PC-9 (cell line): Measurements from ENCODE around the gene GAL3ST2. TPM values are rescaled to one million over a fixed set of nuclear protein-coding genes. Genes with fewer than 3 reads are reported as not detected.

Source experiments
- BruUV-seq: library from RNA; stranded (reverse); fragments of 400-500 nt; replicated peaks from 2 replicates; lab custom pipeline; 2021; lab: Mats Ljungman, UMichigan
- CTCF ChIA-PET: fragments of 300-600 bp; sonication (Branson Sonifier 250); formaldehyde crosslinking; loops from one replicate; lab custom pipeline; 2022; ENCODE audit warnings: antibody characterized with exemption; lab: Charles Lee
- POLR2A ChIA-PET: fragments of 300-600 bp; sonication (Branson Sonifier 250); formaldehyde crosslinking; loops from one replicate; lab custom pipeline; 2022; ENCODE audit warnings: antibody characterized with exemption; ENCODE audit not compliant: unreplicated experiment; lab: Charles Lee
- DNase-seq, 2 experiments: peaks; one replicate each; pipeline versions ENCODE4 v3.0.0 to v3.0.0-alpha.2; 2015 to 2022; ENCODE audit warnings: mixed read lengths in 1 of 2
- H2AFZ ChIP-seq: fragments of 200-600 bp; sonication (generic); 2 replicates; pipeline ENCODE4 v1.8.1; 2017; ENCODE audit warnings: antibody characterized with exemption
- H3F3A ChIP-seq: fragments of 200-600 bp; sonication (generic); 2 replicates; pipeline ENCODE4 v1.8.1; 2017; ENCODE audit warnings: antibody characterized with exemption, mild to moderate bottlenecking, low read depth; ENCODE audit not compliant: insufficient read depth
- H3K27ac ChIP-seq: fragments of 200-600 bp; sonication (generic); 2 replicates; pipeline ENCODE4 v1.6.1; 2016; ENCODE audit warnings: mixed run types
- H3K27me3 ChIP-seq: fragments of 200-600 bp; sonication (generic); 2 replicates; pipeline ENCODE4 v1.6.1; 2016; ENCODE audit warnings: low read depth, mixed run types; ENCODE audit not compliant: insufficient read depth
- H3K36me3 ChIP-seq: fragments of 200-600 bp; sonication (generic); 2 replicates; pipeline ENCODE4 v1.6.1; 2016; ENCODE audit warnings: low read depth, mixed run types
- H3K4me1 ChIP-seq: fragments of 200-600 bp; sonication (generic); replicated peaks from 2 replicates; pipeline ENCODE4 v1.6.1; 2016; ENCODE audit warnings: mixed run types; ENCODE audit not compliant: insufficient read depth
- H3K4me2 ChIP-seq: fragments of 200-600 bp; sonication (generic); 2 replicates; pipeline ENCODE4 v1.6.1; 2017; ENCODE audit warnings: mixed run types
- H3K4me3 ChIP-seq: fragments of 200-600 bp; sonication (generic); 2 replicates; pipeline ENCODE4 v1.6.1; 2016; ENCODE audit warnings: mixed run types
- H3K79me2 ChIP-seq: fragments of 200-600 bp; sonication (generic); 2 replicates; pipeline ENCODE4 v1.6.1; 2017; ENCODE audit warnings: low read depth, mixed run types
- H3K9me2 ChIP-seq: fragments of 200-600 bp; sonication (generic); 2 replicates; pipeline ENCODE4 v1.8.1; 2017; ENCODE audit warnings: mild to moderate bottlenecking; ENCODE audit not compliant: insufficient read depth
- H3K9me3 ChIP-seq: fragments of 200-600 bp; sonication (generic); 2 replicates; pipeline ENCODE4 v1.8.1; 2016; ENCODE audit warnings: low read depth; ENCODE audit not compliant: insufficient read depth
- H4K20me1 ChIP-seq: fragments of 200-600 bp; sonication (generic); 2 replicates; pipeline ENCODE4 v1.8.1; 2017; ENCODE audit not compliant: insufficient read depth
- CTCF ChIP-seq: fragments of 200-600 bp; sonication (generic); conservative IDR thresholded peaks from 2 replicates; pipeline ENCODE4 v1.6.1; 2017; ENCODE audit warnings: mixed run types, antibody characterized with exemption, mild to moderate bottlenecking, moderate library complexity
- EZH2 ChIP-seq: fragments of 200-600 bp; sonication (generic); IDR thresholded peaks from 2 replicates; pipeline ENCODE4 v1.8.0; 2017; ENCODE audit warnings: antibody characterized with exemption, low read depth
- intact Hi-C: fragments of 100-400 bp; cut with micrococcal nuclease; formaldehyde crosslinking; loops from one replicate; pipeline ENCODE4 v1.10.0; 2022; ENCODE audit not compliant: unreplicated experiment
- total RNA-seq: library from RNA; stranded (reverse); gene quantifications from 2 replicates; pipeline ENCODE4 v1.2.3, GENCODE V29; 2021

Gene GAL3ST2
- total RNA-seq, 1 experiment from 2014 or later, result 3.9 TPM

DNA sequence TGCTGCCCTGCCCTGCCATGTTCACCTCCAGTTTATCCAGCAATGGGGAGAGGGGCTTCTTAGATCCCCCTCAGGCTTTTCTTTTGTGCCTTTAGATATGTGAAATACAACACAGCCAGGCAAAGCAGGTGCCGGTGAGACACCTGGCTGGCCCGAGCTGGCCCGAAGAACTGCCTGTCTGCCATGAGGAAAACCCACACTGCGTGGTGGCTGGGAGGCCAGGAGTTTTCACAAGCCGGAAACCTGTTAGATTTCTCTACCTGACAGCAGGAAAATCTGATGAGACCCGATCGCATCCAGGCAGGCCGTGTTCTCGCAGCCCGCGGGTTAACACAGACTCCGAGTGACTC lies 5.7 kb upstream of the GAL3ST2 start:
- CTCF ChIA-PET, result no interaction called here
- no TSS peak for BruUV-seq
- Histone ChIP-seq H4K20me1 (no peaks in the 10 kb centered on the region), H3K36me3 (no peaks in the 10 kb centered on the region), H3K27ac (no peak overlapping the region), H3K9me3 (no peaks in the 10 kb centered on the region), H3K4me2 (no peak overlapping the region), H3K9me2 (no peaks in the 10 kb centered on the region), H3K4me3 (no peak overlapping the region), H3K79me2 (no peaks in the 10 kb centered on the region), H2AFZ (no peak overlapping the region), H3F3A (0 out of 2 replicates have a peak, but pooled peaks cover 8% of the 10 kb centered on the region), H3K27me3 (no peaks in the 10 kb centered on the region), H3K4me1 (peaks cover 18% of the 10 kb centered on the region)
- intact Hi-C loops, result no loop called here
- POLR2A ChIA-PET, result interaction anchor here (0.6 kb wide), 1 partner anchor 149 kb away, joined by 8 read pairs; no protein-coding TSS in a partner anchor
- DNase-seq, result no peak
- TF ChIP-seq CTCF (no peak), EZH2 (no peak)

GRCh38 chr2:241771286-241772062 lies 5.1 kb upstream of the GAL3ST2 start:
- CTCF ChIA-PET, result no interaction called here

GRCh38 chr2:241772063-241772499 lies 4.5 kb upstream of the GAL3ST2 start:
- no peak for DNase-seq
- H3K9me3 ChIP-seq, result no peaks in the 10 kb centered on the region
- BruUV-seq, result no TSS peak
- 0 out of 2 replicates have a peak, but pooled peaks cover 8% of the 10 kb centered on the region for H3F3A ChIP-seq
- H2AFZ ChIP-seq, result no peak overlapping the region
- H3K9me2 ChIP-seq, result no peaks in the 10 kb centered on the region
- H3K79me2 ChIP-seq, result no peaks in the 10 kb centered on the region
- no peaks in the 10 kb centered on the region for H4K20me1 ChIP-seq
- H3K4me1 ChIP-seq, result peaks cover 18% of the 10 kb centered on the region
- H3K4me3 ChIP-seq, result no peak overlapping the region
- H3K36me3 ChIP-seq, result no peaks in the 10 kb centered on the region
- H3K27ac ChIP-seq, result no peak overlapping the region
- no peak overlapping the region for H3K4me2 ChIP-seq
- CTCF ChIA-PET, result no interaction called here
- TF ChIP-seq EZH2, result no peak
- no peak for TF ChIP-seq CTCF
- POLR2A ChIA-PET, result no interaction called here
- intact Hi-C loops, result no loop called here
- no peaks in the 10 kb centered on the region for H3K27me3 ChIP-seq

More at GRCh38 chr2:241771286-241772062, 5.1 kb upstream of the GAL3ST2 start:
- BruUV-seq, result no TSS peak
- Histone ChIP-seq H3K9me3 (no peaks in the 10 kb centered on the region), H3K9me2 (no peaks in the 10 kb centered on the region), H3K27me3 (no peaks in the 10 kb centered on the region), H3K4me3 (no peak overlapping the region), H3K4me2 (no peak overlapping the region), H4K20me1 (no peaks in the 10 kb centered on the region), H3K27ac (no peak overlapping the region), H3K4me1 (peaks cover 18% of the 10 kb centered on the region), H3F3A (0 out of 2 replicates have a peak, but pooled peaks cover 8% of the 10 kb centered on the region), H3K36me3 (no peaks in the 10 kb centered on the region), H2AFZ (no peak overlapping the region), H3K79me2 (no peaks in the 10 kb centered on the region)
- intact Hi-C loops, result no loop called here
- DNase-seq, result no peak
- POLR2A ChIA-PET, result interaction anchor here (0.6 kb wide), 1 partner anchor 149 kb away, joined by 8 read pairs; no protein-coding TSS in a partner anchor
- no peak for TF ChIP-seq CTCF
- no peak for TF ChIP-seq EZH2
